ENCODE data around the gene SPATA12.

Gene SPATA12

GRCh38 chr3:57076422-57076951 is 16.0 kb downstream of the SPATA12 start:
- Histone ChIP-seq H3K4me1 (ENCODE audit: control insufficient read depth in 1 of 2, insufficient read depth in 1 of 2, low read depth in 1 of 2, low read length in 1 of 2) (peaks cover 14 to 25% of the 10 kb centered on the region in 2 experiments), H3K27ac (no peak overlapping the region), H3K9me3 (no peaks in the 10 kb centered on the region), H3K4me3 (ENCODE audit: low read depth in 1 of 2, low read length in 1 of 2) (no peak overlapping the region), H3K27me3 (peaks cover 52% of the 10 kb centered on the region), H3K36me3 (no peaks in the 10 kb centered on the region)
- no peak for TF ChIP-seq CTCF (IDR thresholded peaks at IDR 0.05)

DNA sequence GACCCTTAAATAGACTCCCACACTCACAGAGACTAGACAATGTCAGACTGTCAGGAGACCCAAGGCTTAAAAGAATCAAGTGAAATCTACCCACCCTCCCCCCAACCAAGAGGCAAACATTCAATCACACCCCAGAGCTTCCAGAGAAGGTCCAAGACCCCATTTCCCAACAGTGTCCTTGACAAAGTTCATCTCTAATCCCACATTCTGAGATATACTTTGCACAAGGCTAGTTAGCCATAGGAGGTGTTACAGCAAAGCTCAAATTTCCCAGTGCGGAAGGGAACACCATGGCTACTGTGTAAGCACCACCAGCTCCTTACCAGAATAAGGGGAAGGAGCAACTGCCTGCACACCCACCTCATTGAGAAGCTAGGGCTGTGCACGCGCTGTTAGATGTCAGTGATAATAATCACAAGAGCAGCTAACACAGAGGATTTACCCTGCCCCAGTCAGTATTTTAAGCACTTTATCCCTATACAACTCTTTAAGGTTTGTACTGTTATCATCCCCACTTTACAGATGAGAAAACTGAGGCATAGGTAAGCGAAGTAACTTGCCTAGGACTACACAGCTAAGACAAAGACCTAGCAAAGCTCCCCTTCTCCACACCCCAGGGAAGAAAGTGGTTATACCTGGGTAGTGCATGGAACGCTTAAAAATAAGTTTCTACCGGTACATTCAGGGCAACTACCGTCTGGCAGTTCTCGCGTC is 17.3 kb downstream of the SPATA12 start:
- H3K4me3 ChIP-seq (ENCODE audit: low read depth in 1 of 2, low read length in 1 of 2): peak overlapping the region; percentile 59 to 78
- no peak for TF ChIP-seq CTCF (IDR thresholded peaks at IDR 0.05)
- H3K9me3 ChIP-seq: no peaks in the 10 kb centered on the region
- peaks cover 52% of the 10 kb centered on the region for H3K27me3 ChIP-seq
- H3K36me3 ChIP-seq: no peaks in the 10 kb centered on the region
- H3K27ac ChIP-seq: no peak overlapping the region
- peaks cover 14 to 25% of the 10 kb centered on the region in 2 experiments for H3K4me1 ChIP-seq (ENCODE audit: control insufficient read depth in 1 of 2, insufficient read depth in 1 of 2, low read depth in 1 of 2, low read length in 1 of 2)

DNA sequence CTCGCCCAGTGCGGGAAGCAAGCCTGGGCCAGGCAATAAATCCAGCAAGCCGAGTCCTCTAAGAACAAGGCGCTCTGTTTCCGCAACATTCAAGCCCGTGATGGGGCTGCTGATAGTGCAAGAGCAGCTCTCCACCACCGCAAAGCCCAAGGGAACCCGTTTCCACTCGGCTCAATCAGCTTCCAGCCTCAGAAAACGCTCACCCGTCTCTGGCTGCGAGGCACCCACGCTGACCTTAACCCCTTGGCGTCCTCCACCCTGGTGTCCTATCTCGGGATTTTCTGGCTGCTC is 17.8 kb downstream of the SPATA12 start:
- no peak for TF ChIP-seq CTCF (IDR thresholded peaks at IDR 0.05)
- Histone ChIP-seq H3K36me3 (no peaks in the 10 kb centered on the region), H3K27me3 (peaks cover 52% of the 10 kb centered on the region), H3K4me3 (ENCODE audit: low read depth in 1 of 2, low read length in 1 of 2) (peak overlapping the region; percentile 59 to 78), H3K4me1 (ENCODE audit: control insufficient read depth in 1 of 2, insufficient read depth in 1 of 2, low read depth in 1 of 2, low read length in 1 of 2) (peaks cover 14 to 25% of the 10 kb centered on the region in 2 experiments), H3K27ac (no peak overlapping the region), H3K9me3 (no peaks in the 10 kb centered on the region)

DNA sequence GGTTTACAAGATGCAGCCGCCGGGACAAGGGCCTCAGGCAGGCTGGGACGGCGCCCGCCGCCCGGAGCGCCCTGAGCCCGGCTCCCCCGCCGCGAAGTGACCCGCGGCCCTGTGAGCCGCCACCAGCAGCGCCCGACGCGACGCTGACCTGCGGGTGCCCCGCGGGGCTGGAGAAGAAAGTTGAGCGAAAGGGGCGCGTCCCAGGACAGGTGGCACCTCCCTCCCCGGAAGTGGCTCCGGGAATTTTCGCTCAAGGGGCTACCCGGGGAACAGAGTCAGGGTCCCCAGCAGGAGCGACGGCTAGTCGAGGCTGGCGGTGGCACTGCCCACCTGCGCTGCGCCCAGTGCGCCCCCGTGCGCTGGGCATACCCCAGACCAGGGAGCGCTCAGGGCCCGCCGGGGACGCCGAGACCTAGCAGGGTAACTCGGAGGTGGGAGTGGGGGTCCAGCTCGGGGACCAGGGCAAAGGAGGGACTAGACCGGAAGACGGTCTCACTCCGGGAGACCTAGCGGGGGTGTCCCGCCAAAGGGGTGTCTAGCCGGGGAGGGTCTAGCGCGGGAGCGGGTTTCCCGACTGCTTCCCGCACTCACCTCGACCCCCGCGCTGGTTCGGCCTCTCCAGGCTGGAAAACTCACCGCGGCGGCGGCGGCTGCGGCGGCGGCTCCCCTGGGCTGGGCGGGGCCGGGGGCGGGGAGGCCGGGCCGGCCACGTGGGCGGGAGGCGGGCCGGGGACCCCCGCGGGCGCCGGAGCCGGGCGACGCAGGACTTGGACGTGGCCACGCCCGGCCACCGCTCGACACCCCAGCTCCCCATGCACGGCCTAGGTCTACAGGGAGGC is 18.4 kb downstream of the SPATA12 start:
- Histone ChIP-seq H3K27me3 (peaks cover 52% of the 10 kb centered on the region), H3K36me3 (no peaks in the 10 kb centered on the region), H3K9me3 (no peaks in the 10 kb centered on the region), H3K4me1 (ENCODE audit: control insufficient read depth in 1 of 2, insufficient read depth in 1 of 2, low read depth in 1 of 2, low read length in 1 of 2) (peaks cover 14 to 25% of the 10 kb centered on the region in 2 experiments), H3K4me3 (ENCODE audit: low read depth in 1 of 2, low read length in 1 of 2) (peak overlapping the region; percentile 59 to 78), H3K27ac (peak overlapping the region; percentile 30)
- TF ChIP-seq CTCF (IDR thresholded peaks at IDR 0.05): no peak

GRCh38 chr3:57079474-57079831 is 19.0 kb downstream of the SPATA12 start:
- no peaks in the 10 kb centered on the region for H3K36me3 ChIP-seq
- no peaks in the 10 kb centered on the region for H3K9me3 ChIP-seq
- peaks cover 52% of the 10 kb centered on the region for H3K27me3 ChIP-seq
- TF ChIP-seq CTCF (IDR thresholded peaks at IDR 0.05): no peak
- H3K4me3 ChIP-seq (ENCODE audit: low read depth in 1 of 2, low read length in 1 of 2): peak overlapping the region; percentile 45 to 78
- peaks cover 14 to 25% of the 10 kb centered on the region in 2 experiments for H3K4me1 ChIP-seq (ENCODE audit: control insufficient read depth in 1 of 2, insufficient read depth in 1 of 2, low read depth in 1 of 2, low read length in 1 of 2)
- no peak overlapping the region for H3K27ac ChIP-seq

Measured in neutrophil (primary cell).